Thymus (tissue), 11 donors: ENCODE results near the gene NAA38. TPM values are rescaled to one million over a fixed set of nuclear protein-coding genes. Genes with fewer than 3 reads are reported as not detected.
"Not testable (repeated sequence)": the region's sequence is repeated elsewhere in the genome, so short reads cannot be mapped to it uniquely, and the experiment has no call there.

Source experiments
- DNase-seq, 9 donors: peaks; one replicate each; pipeline ENCODE4 v3.0.0-alpha.2; 2013; ENCODE audit warnings: low spot score in 9 of 9, low read depth in 6 of 9, missing footprints in 1 of 9
- H3K27ac ChIP-seq, 2 donors: one replicate each; pipeline ENCODE4 v1.5.1; 2013; ENCODE audit warnings: control low read depth in 1 of 2, low read depth in 1 of 2, low read length in 1 of 2, mild to moderate bottlenecking in 1 of 2, moderate library complexity in 1 of 2
- H3K27me3 ChIP-seq, 2 donors: one replicate each; pipeline ENCODE4 v1.5.1; 2013; ENCODE audit warnings: low read length in 1 of 2; ENCODE audit not compliant: control insufficient read depth in 2 of 2, insufficient read depth in 1 of 2
- H3K36me3 ChIP-seq, 2 donors: one replicate each; pipeline ENCODE4 v1.5.1; 2013; ENCODE audit warnings: low read length in 1 of 2, mild to moderate bottlenecking in 1 of 2, moderate library complexity in 1 of 2; ENCODE audit not compliant: control insufficient read depth in 2 of 2, insufficient read depth in 2 of 2
- H3K4me1 ChIP-seq, 2 donors: one replicate each; pipeline ENCODE4 v1.5.1; 2013; ENCODE audit warnings: low read length in 2 of 2; ENCODE audit not compliant: control insufficient read depth in 2 of 2, insufficient read depth in 2 of 2
- H3K4me3 ChIP-seq, 2 donors: one replicate each; pipeline ENCODE4 v1.5.1; 2013; ENCODE audit warnings: low read length in 2 of 2, control low read depth in 1 of 2, mild to moderate bottlenecking in 1 of 2
- H3K9me3 ChIP-seq, 2 donors: one replicate each; pipeline ENCODE4 v1.5.1; 2013; ENCODE audit warnings: low read length in 1 of 2, mild to moderate bottlenecking in 1 of 2; ENCODE audit not compliant: control insufficient read depth in 2 of 2, insufficient read depth in 1 of 2
- WGBS: extraction: QIAGEN DNeasy Blood & Tissue Kit; methylation state at CpG from one replicate; pipeline ENCODE4 v1.1.7; 2013; 5-methylcytosine and 5-hydroxymethylcytosine counted together
- polyA plus RNA-seq: library from polyadenylated mRNA; stranded (reverse); fragments of 200-250 nt; gene quantifications from one replicate; pipeline ENCODE4 v1.2.3, GENCODE V29; 2013
- total RNA-seq: library from RNA; stranded (reverse); fragments of 120-200 nt; gene quantifications from one replicate; pipeline ENCODE4 v1.2.4, GENCODE V29; 2013
- donor health status: healthy.

NAA38 gene
- total and polyA plus RNA-seq, 2 donors: 85.3 to 155 TPM

DNA sequence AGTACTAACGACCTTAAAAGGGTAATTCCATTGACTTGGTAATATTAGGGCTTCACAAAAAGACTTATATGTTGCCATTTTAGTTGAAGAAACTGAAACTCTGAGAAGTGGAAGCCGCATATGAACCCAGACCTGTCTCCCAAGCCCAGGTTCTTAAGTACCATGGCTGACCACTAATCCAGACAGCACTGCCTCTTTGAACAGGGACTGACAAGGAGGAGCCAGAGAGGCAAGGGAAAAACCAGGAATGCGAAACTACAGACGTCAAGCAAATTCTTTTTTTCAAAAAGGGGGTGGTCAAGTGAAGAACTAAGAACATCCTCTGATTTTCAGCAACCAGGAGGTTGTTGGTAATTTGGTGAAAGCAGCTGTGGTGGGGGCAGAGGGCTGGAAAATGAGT lies 15.7 kb upstream of the NAA38 start:
- Histone ChIP-seq H3K27ac (no peak overlapping the region), H3K9me3 (no peaks in the 10 kb centered on the region), H3K4me1 (peaks cover under 1 to 4% of the 10 kb centered on the region in 2 donors), H3K36me3 (no peaks in the 10 kb centered on the region), H3K4me3 (no peak overlapping the region), H3K27me3 (no peaks in the 10 kb centered on the region)
- WGBS: 96% methylated on average over 4 of the region's 4 CpGs
- no peak for DNase-seq

DNA sequence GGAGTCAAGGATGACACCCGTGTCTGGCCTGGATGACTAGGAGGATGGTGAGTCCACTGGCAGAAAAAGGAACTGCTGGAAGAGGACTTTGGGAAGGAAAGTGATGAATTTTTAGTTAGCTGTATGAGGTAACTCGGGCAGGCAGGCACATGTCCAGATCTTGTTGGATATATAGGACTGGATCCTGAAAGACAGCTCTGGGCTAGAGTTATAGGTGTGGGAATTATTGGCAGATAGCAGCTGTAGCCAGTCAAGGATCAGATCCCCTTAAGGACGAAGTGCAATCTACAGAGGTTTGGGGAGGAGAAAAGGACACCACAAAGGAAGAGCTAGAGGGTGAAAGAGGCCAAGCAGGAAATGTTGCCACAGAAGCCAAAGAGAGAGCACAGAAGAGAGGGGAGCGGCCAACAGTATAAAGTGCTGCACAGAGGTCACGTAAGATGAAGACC lies 10.5 kb upstream of the NAA38 start:
- DNase-seq: peak in 1 of 9 donors; percentile 50

DNA sequence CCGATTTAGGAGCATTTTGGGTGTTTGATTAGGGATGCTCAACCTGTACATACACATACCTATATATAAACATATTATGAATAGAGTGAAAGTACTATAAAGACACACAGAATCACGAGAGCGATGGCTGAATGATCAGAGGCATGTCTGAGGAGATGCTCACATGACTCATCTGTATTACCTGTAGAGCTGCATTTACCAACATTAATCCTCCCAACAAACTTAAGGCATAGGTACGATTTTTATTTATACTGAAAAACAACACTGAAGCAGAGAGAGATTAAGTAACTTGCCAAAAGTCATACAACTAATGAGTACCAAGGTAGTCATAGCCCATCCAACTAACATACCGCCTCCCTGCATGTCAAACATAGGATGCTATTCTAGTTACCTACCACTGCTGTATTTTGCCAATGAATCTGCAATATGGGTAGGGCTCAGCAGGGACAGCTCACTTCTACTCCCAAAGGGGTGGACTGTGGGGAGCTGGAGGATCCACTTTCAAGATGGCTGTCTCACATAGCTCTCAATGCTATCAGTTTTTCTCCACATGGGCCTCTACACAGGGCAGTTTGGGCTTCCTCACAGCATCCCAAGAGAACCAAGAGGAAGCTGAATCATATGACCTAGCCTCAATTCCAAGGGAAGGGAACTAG lies 7.8 kb upstream of the NAA38 start:
- H3K9me3 ChIP-seq: no peaks in the 10 kb centered on the region
- H3K4me1 ChIP-seq: peaks cover 4 to 14% of the 10 kb centered on the region in 2 donors
- no peak overlapping the region for H3K4me3 ChIP-seq
- H3K27ac ChIP-seq: no peak overlapping the region
- no peak for DNase-seq
- peaks cover 0 to 17% of the 10 kb centered on the region in 2 donors for H3K36me3 ChIP-seq
- no peaks in the 10 kb centered on the region for H3K27me3 ChIP-seq
- 99% methylated on average over 5 of the region's 5 CpGs for WGBS

More for the DNA sequence above, 10.5 kb upstream of the NAA38 start:
- Histone ChIP-seq H3K9me3 (no peaks in the 10 kb centered on the region), H3K27ac (peak overlapping the region in 1 of 2 donors; percentile 53), H3K4me1 (peaks cover 4 to 14% of the 10 kb centered on the region in 2 donors), H3K36me3 (peaks cover 0 to 7% of the 10 kb centered on the region in 2 donors), H3K27me3 (no peaks in the 10 kb centered on the region), H3K4me3 (no peak overlapping the region)
- WGBS: 13% methylated on average over 5 of the region's 5 CpGs

DNA sequence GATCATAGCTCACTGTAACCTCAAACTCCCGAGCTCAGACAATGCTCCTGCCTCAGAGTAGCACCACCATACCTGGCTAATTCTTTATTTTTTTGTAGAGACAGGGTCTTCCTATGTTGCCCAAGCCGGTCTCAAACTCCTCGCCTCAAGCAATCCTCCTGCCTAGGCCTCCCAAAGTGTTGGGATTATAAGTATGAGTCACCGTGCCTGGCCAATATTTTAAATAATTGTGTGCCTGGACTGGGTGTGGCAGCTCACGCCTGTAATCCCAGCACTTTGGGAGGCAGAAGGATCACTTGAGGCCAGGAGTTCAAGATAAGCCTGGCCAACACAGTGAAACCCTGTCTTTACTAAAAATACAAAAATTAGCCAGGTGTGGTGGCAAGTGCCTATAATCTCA lies 7.0 kb upstream of the NAA38 start:
- not testable (repeated sequence) for H3K4me3 ChIP-seq, DNase-seq, H3K27ac ChIP-seq, H3K9me3 ChIP-seq, H3K27me3 ChIP-seq
- Histone ChIP-seq H3K4me1 (peaks cover 4 to 14% of the 10 kb centered on the region in 2 donors), H3K36me3 (peaks cover 0 to 20% of the 10 kb centered on the region in 2 donors)
- 87% methylated on average over 5 of the region's 5 CpGs for WGBS

DNA sequence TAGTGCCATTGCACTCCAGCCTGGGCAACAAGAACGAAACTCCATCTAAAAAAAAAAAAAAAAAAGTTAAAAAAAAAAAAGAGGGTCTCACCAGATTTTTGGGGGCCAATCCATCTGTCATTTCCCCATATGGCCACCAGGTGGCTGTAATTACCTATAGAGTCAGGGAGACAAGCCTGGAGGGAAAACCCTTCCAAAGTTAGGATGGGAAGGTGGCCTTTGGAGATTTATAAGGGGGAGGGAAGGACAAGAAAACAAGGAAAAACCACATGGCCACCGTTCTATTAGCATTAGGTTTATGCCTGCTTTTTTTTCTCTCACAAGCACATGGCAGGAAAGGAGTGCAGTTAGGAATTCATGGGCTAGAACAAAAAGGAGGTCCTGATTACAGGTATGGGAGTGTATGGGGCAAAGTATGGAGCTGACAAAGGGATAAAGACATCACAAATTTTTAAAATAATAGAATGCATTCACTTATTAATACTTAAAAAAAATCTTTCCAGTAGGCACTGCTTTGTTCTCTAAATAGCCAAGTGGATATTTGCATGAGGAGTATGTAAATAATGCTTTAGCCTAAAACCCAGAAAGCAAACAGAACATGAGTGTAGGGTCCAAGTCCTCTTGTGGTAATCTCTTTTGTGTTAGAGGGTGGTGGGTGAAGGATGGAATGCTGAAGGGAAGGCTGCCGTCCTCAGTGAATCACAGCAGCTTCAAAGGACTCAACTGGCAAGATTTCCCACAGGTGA lies 5.5 kb upstream of the NAA38 start:
- DNase-seq: peak in 1 of 9 donors; percentile 74

DNA sequence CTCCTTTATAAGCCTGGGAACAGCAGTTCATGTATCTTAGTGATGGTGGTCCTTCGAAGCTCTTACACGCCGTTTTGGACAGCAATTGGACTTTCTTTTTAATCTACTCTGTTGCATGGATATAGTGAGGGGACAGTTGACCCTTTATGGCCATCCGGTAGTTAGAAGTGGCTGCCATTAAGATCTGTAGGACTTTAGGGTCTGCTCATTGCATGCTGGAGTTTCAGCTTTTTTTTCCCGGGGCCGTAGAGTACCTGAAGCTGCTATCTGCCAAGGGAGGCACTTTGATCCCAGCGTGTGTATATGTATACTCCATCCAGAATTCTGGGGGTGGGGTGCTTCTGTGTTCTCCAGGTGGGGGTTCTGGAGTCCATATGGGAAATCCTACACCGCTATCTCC lies 1.7 kb upstream of the NAA38 start:
- H3K27ac ChIP-seq: no peak overlapping the region
- peaks cover 16 to 29% of the 10 kb centered on the region in 2 donors for H3K4me1 ChIP-seq
- no peak overlapping the region for H3K4me3 ChIP-seq
- 96% methylated on average over 8 of the region's 8 CpGs for WGBS
- no peak for DNase-seq
- peaks cover 0 to 8% of the 10 kb centered on the region in 2 donors for H3K9me3 ChIP-seq
- no peaks in the 10 kb centered on the region for H3K27me3 ChIP-seq
- peaks cover 16 to 37% of the 10 kb centered on the region in 2 donors for H3K36me3 ChIP-seq

More for the DNA sequence above, 5.5 kb upstream of the NAA38 start:
- H3K27me3 ChIP-seq: no peaks in the 10 kb centered on the region
- H3K4me3 ChIP-seq: no peak overlapping the region
- H3K9me3 ChIP-seq: no peaks in the 10 kb centered on the region
- peaks cover 8 to 21% of the 10 kb centered on the region in 2 donors for H3K4me1 ChIP-seq
- H3K27ac ChIP-seq: no peak overlapping the region
- 46% methylated on average over 3 of the region's 3 CpGs for WGBS
- H3K36me3 ChIP-seq: peaks cover 0 to 21% of the 10 kb centered on the region in 2 donors

DNA sequence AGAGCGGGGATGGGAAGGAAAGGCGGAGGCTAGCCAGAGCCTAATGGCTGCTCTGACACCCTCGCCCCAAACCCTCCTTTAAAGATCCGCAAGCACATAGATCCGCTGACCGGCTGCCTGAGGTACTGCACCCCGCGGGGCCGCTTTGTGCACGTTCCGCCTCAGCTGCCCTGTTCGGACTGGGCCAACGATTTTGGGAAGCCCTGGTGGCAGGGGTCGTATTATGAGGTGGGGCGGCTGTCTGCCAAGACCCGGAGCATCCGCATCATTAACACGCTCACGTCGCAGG lies 1.1 kb upstream of the NAA38 start:
- Histone ChIP-seq H3K36me3 (peaks cover 22 to 41% of the 10 kb centered on the region in 2 donors), H3K9me3 (peaks cover 0 to 8% of the 10 kb centered on the region in 2 donors), H3K27me3 (no peaks in the 10 kb centered on the region), H3K4me3 (peak overlapping the region; percentile 69 to 96), H3K27ac (peak overlapping the region; percentile 87 to 98), H3K4me1 (peaks cover 16 to 29% of the 10 kb centered on the region in 2 donors)
- no peak for DNase-seq
- 67% methylated on average over 20 of the region's 20 CpGs for WGBS

DNA sequence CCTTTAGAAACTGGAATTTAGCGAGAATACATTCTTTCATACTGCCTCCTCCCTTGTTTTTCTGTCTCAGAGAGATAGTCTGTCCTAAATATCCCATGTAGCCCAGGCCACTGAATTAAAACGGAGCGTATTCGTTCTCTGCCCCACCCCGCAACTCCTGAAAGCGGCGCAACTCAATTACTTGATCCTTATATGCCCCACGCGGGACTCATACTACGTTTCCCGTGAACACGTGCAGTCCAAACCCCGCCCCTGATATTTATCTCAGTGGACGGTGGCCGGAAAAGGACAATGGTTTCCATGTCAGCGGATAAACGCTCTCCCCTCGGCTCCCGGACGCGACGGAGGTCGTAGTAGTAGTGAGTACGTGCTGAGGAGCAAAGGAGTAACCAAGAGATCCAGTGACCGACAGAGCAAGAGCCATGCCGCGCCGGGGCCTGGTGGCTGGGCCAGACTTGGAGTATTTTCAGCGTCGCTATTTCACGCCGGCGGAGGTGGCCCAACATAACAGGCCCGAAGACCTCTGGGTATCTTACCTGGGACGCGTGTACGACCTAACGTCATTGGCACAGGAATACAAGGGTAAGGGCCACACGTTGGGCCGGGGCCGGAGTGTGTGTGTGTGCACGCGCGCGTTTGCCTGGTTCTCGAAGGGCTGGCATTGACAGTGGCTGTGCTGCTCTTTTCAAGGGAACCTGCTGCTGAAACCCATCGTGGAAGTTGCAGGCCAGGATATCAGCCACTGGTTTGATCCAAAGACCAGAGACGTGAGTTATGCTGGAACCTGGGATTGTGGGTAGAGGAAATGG lies 558 bp upstream of the NAA38 start, which contains the start of gene CYB5D1:
TSS of gene CYB5D1 (plus strand) at position 291 of the 809 bp plus-strand sequence. CDS start at position 423, 132 bp downstream.
- Histone ChIP-seq H3K36me3 (peaks cover 27 to 40% of the 10 kb centered on the region in 2 donors), H3K4me1 (peaks cover 16 to 29% of the 10 kb centered on the region in 2 donors), H3K27ac (peak within 1 kb of the TSS; percentile 98), H3K4me3 (peak within 1 kb of the TSS; percentile 69 to 96), H3K27me3 (no peaks in the 10 kb centered on the region), H3K9me3 (peaks cover 0 to 8% of the 10 kb centered on the region in 2 donors)
- peak in 7 of 9 donors; percentile 89 to 98 (median 93) for DNase-seq
- WGBS: 5% methylated on average over 48 of the region's 48 CpGs
